Neural cell (in vitro differentiated cells): ENCODE results near the gene NUP133. TPM values are rescaled to one million over a fixed set of nuclear protein-coding genes. Genes with fewer than 3 reads are reported as not detected.

Experiments used
- H2AFZ ChIP-seq: fragments of 200-600, 300-800 bp; sonication (generic), shearing (Covaris generic); 2 replicates; pipeline ENCODE4 v1.6.0; 2014; ENCODE audit warnings: low read depth, mild to moderate bottlenecking, antibody characterized with exemption, low read length, moderate library complexity
- H3F3A ChIP-seq: fragments of 200-600 bp; shearing (Covaris generic); 2 replicates; pipeline ENCODE4 v1.6.1; 2016; ENCODE audit warnings: mild to moderate bottlenecking, moderate library complexity, mixed read lengths, antibody characterized with exemption, low read length; ENCODE audit not compliant: insufficient read depth, poor library complexity, severe bottlenecking
- H3K27ac ChIP-seq: fragments of 200-600, 300-800 bp; sonication (generic), shearing (Covaris generic); 2 replicates; pipeline ENCODE4 v1.5.1; 2014; ENCODE audit warnings: mild to moderate bottlenecking, low read length, moderate library complexity
- H3K27me3 ChIP-seq: fragments of 300-800, 200-600 bp; sonication (generic), shearing (Covaris generic); 2 replicates; pipeline ENCODE4 v1.6.0; 2014; ENCODE audit warnings: mild to moderate bottlenecking, low read depth, low read length, moderate library complexity; ENCODE audit not compliant: insufficient read depth
- H3K36me3 ChIP-seq: fragments of 300-800, 200-600 bp; sonication (generic), shearing (Covaris generic); 2 replicates; pipeline ENCODE4 v1.5.1; 2014; ENCODE audit warnings: mild to moderate bottlenecking, antibody characterized with exemption, low read length, moderate library complexity; ENCODE audit not compliant: insufficient read depth
- H3K4me2 ChIP-seq: fragments of 300-800, 200-600 bp; sonication (generic), shearing (Covaris generic); 2 replicates; pipeline ENCODE4 v1.6.0; 2014; ENCODE audit warnings: mild to moderate bottlenecking, low read length
- H3K4me3 ChIP-seq: fragments of 300-800, 200-600 bp; sonication (generic), shearing (Covaris generic); 2 replicates; pipeline ENCODE4 v1.5.1; 2014; ENCODE audit warnings: mild to moderate bottlenecking, low read length, moderate library complexity
- H3K79me2 ChIP-seq: fragments of 200-600 bp; shearing (Covaris generic); replicated peaks from 2 replicates; pipeline ENCODE4 v1.6.0; 2014; ENCODE audit warnings: mild to moderate bottlenecking, low read length, moderate library complexity; ENCODE audit not compliant: insufficient read depth
- H3K9ac ChIP-seq: fragments of 300-800, 200-600 bp; sonication (generic), shearing (Covaris generic); 2 replicates; pipeline ENCODE4 v1.6.1; 2016; ENCODE audit warnings: mild to moderate bottlenecking, low read length, mixed read lengths
- H3K9me2 ChIP-seq: fragments of 200-600 bp; shearing (Covaris generic); 2 replicates; pipeline ENCODE4 v1.6.1; 2016; ENCODE audit warnings: mild to moderate bottlenecking, low read length, mixed read lengths; ENCODE audit not compliant: insufficient read depth
- H3K9me3 ChIP-seq: fragments of 200-600, 300-800 bp; sonication (generic), shearing (Covaris generic); 2 replicates; pipeline ENCODE4 v1.6.1; 2016; ENCODE audit warnings: mild to moderate bottlenecking, mixed run types, low read length, moderate library complexity, mixed read lengths
- H4K20me1 ChIP-seq: fragments of 200-600 bp; shearing (Covaris generic); 2 replicates; pipeline ENCODE4 v1.6.1; 2016; ENCODE audit warnings: mild to moderate bottlenecking, mixed run types; ENCODE audit not compliant: insufficient read depth
- CTCF ChIP-seq: fragments of 450-650 bp; IDR thresholded peaks from 2 replicates; pipeline ENCODE4 v1.5.1; 2014; ENCODE audit warnings: antibody characterized with exemption, mild to moderate bottlenecking, moderate library complexity; ENCODE audit not compliant: poor library complexity, severe bottlenecking
- EP300 ChIP-seq: fragments of 450-650 bp; conservative IDR thresholded peaks from 2 replicates; pipeline ENCODE4 v1.6.1; 2014; ENCODE audit warnings: antibody characterized with exemption, mild to moderate bottlenecking, moderate library complexity; ENCODE audit not compliant: poor library complexity, severe bottlenecking
- EZH2 ChIP-seq: fragments of 200-600, 300-800 bp; shearing (Covaris generic), sonication (generic); IDR thresholded peaks from 2 replicates; pipeline ENCODE4 v1.6.1; 2014; ENCODE audit warnings: antibody characterized with exemption, low read length, borderline replicate concordance, mild to moderate bottlenecking; ENCODE audit not compliant: insufficient read depth, poor library complexity, severe bottlenecking
- MXI1 ChIP-seq: fragments of 450-650 bp; conservative IDR thresholded peaks from 2 replicates; pipeline ENCODE4 v1.6.1; 2014; ENCODE audit warnings: antibody characterized with exemption, mild to moderate bottlenecking; ENCODE audit not compliant: poor library complexity, severe bottlenecking
- POLR2AphosphoS5 ChIP-seq: IDR thresholded peaks from 2 replicates; pipeline ENCODE4 v1.6.1; 2012
- RAD21 ChIP-seq: fragments of 450-650 bp; conservative IDR thresholded peaks from 2 replicates; pipeline ENCODE4 v1.6.1; 2014; ENCODE audit warnings: antibody characterized with exemption, mild to moderate bottlenecking, moderate library complexity
- REST ChIP-seq: IDR thresholded peaks from 2 replicates; pipeline ENCODE4 v1.6.1; 2012; ENCODE audit warnings: borderline replicate concordance
- SMC3 ChIP-seq: fragments of 450-650 bp; conservative IDR thresholded peaks from 2 replicates; pipeline ENCODE4 v1.6.1; 2014; ENCODE audit warnings: antibody characterized with exemption, mild to moderate bottlenecking, moderate library complexity; ENCODE audit not compliant: poor library complexity
- TAF1 ChIP-seq: IDR thresholded peaks from 2 replicates; pipeline ENCODE4 v1.6.1; 2012; ENCODE audit warnings: low read depth
- polyA plus RNA-seq: library from polyadenylated mRNA; depleted of rRNA; stranded (reverse); fragments of >200 nt; gene quantifications from 2 replicates; pipeline ENCODE4 v1.2.3, GENCODE V29; 2014

The NUP133 gene
- polyA plus RNA-seq, 1 donor from 2014 or later: 73.4 TPM

DNA sequence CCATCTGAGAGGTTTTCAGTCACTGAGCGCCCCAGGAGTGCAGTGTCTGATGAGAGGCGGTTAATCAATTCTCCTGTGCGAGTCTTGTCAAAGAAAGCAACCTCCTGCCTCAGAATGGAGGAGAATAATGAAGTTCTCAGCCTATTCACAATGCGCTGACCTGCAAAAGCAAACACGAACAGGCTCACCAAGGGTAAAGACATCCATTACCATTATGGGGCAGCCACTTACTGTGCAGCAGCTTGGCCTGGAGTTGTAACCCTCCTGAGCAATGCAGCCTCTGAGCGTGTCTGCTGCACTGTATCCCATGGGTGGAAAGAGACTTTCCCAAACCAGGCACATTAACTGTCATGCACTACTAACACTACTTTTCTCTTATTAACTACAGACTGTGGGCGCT, 39.4 kb upstream of the NUP133 start:
- Histone ChIP-seq H3F3A (no peaks in the 10 kb centered on the region), H3K4me3 (no peak overlapping the region), H3K4me2 (no peak overlapping the region), H4K20me1 (no peaks in the 10 kb centered on the region), H3K36me3 (no peaks in the 10 kb centered on the region), H3K9me3 (no peaks in the 10 kb centered on the region), H3K9me2 (no peaks in the 10 kb centered on the region), H3K79me2 (no peaks in the 10 kb centered on the region), H2AFZ (no peak overlapping the region), H3K9ac (no peak overlapping the region), H3K27me3 (no peaks in the 10 kb centered on the region), H3K27ac (no peak overlapping the region)
- TF ChIP-seq REST (no peak), SMC3 (no peak), CTCF (no peak), TAF1 (no peak), EZH2 (no peak), POLR2AphosphoS5 (no peak), RAD21 (no peak), MXI1 (no peak)

DNA sequence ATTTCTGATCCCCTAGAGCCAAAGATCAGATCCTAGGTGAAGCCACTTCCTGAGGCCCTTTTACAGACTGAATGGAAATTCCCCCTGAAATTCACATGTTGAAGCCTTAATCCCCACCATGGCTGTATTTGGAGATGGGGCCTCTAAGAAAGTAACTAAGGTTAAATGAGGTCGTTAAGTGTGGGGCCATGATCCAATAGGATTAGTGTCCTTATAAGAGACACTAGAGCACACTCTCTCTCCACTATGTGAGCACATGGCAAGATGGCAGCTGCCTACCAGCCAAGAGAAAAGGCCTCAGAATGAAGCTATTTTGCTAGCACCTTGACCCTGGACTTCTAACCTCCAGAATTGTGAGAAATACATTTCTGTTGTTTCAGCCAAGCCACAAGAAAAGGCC, 36.4 kb upstream of the NUP133 start:
- no peaks in the 10 kb centered on the region for H3F3A ChIP-seq
- no peak for TF ChIP-seq EZH2
- H3K4me3 ChIP-seq: no peak overlapping the region
- H3K79me2 ChIP-seq: no peaks in the 10 kb centered on the region
- H4K20me1 ChIP-seq: no peaks in the 10 kb centered on the region
- H3K27me3 ChIP-seq: no peaks in the 10 kb centered on the region
- H3K9me2 ChIP-seq: no peaks in the 10 kb centered on the region
- no peaks in the 10 kb centered on the region for H3K9me3 ChIP-seq
- no peak overlapping the region for H3K27ac ChIP-seq
- no peak overlapping the region for H2AFZ ChIP-seq
- no peak overlapping the region for H3K4me2 ChIP-seq
- H3K9ac ChIP-seq: no peak overlapping the region
- no peaks in the 10 kb centered on the region for H3K36me3 ChIP-seq

DNA sequence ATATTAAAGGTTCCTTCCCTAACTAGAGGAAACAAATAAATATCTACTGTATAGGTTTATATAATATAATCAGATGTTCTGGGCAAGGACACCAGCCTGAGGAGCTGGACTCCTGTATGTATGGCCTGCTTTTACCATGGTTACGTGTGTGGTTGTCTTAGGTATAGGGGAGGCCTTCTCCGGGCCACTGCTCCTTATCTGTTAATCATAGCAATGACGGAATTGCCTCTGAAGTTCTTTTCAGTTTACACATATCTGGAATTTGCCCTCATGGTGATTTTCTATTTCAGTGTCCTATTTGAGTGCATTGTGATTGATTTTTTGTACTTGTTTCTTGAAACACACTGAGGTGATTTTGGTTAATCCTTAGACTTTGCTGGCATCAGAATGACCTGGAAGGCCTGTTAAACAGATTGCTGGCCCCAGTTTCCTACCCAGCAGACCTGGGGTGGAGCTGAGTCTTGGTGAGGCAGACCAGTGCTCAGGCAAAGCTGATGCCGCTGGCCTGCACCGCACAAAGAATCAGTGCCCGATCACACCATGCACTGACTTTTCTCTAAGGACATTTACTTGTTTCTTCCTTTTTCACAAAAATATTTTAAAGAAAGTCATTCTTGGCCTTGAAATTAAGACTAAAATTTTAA, 31.8 kb upstream of the NUP133 start:
- H3K27me3 ChIP-seq: no peaks in the 10 kb centered on the region
- H2AFZ ChIP-seq: no peak overlapping the region
- no peaks in the 10 kb centered on the region for H3F3A ChIP-seq
- H3K9me2 ChIP-seq: no peaks in the 10 kb centered on the region
- no peak overlapping the region for H3K27ac ChIP-seq
- no peak overlapping the region for H3K4me2 ChIP-seq
- no peak overlapping the region for H3K4me3 ChIP-seq
- H3K36me3 ChIP-seq: peaks cover 3% of the 10 kb centered on the region
- no peaks in the 10 kb centered on the region for H4K20me1 ChIP-seq
- TF ChIP-seq SMC3: no peak
- no peak for TF ChIP-seq CTCF
- no peak for TF ChIP-seq RAD21
- no peak for TF ChIP-seq EP300
- no peak for TF ChIP-seq MXI1
- TF ChIP-seq EZH2: no peak
- TF ChIP-seq REST: no peak
- TF ChIP-seq POLR2AphosphoS5: no peak
- TF ChIP-seq TAF1: no peak
- H3K79me2 ChIP-seq: no peaks in the 10 kb centered on the region
- H3K9ac ChIP-seq: no peak overlapping the region
- H3K9me3 ChIP-seq: no peaks in the 10 kb centered on the region
